ENCODE measurements around the gene CCR4. TPM values are rescaled to one million over a fixed set of nuclear protein-coding genes. Genes with fewer than 3 reads are reported as not detected.

The CCR4 gene
- total and polyA plus RNA-seq, 2 of the 8 experiments (the other 6 are each of a cell fraction or from before 2014, with no cell fraction given), result 0.11 to 0.15 TPM

- H2BK12ac ChIP-seq (ENCODE audit: low read depth, low read length), result no peak overlapping the region
- H3K23ac ChIP-seq (ENCODE audit: insufficient read length), result no peak overlapping the region
- no peaks in the 10 kb centered on the region for H3K36me3 ChIP-seq (ENCODE audit: control insufficient read depth in 2 of 4, insufficient read depth in 4 of 4, low read length in 3 of 4)
- CTCF ChIA-PET (ENCODE audit: partially characterized antibody), result no interaction called here
- H3K27ac ChIP-seq (ENCODE audit: low read depth, low read length), result no peak overlapping the region
- no peak overlapping the region for H2BK15ac ChIP-seq (ENCODE audit: low read length)
- no peaks in the 10 kb centered on the region for H4K20me1 ChIP-seq (replicated peaks in 1 of 2; ENCODE audit: control insufficient read depth in 1 of 2, insufficient read depth in 2 of 2, low read length in 2 of 2)
- H2AK5ac ChIP-seq (ENCODE audit: low read depth, low read length), result no peak overlapping the region
- no peak for DNase-seq (ENCODE audit: low read depth in 1 of 2, low spot score in 2 of 2)
- H3K9me3 ChIP-seq (ENCODE audit: insufficient read depth in 2 of 2, low read depth in 1 of 2, low read length in 1 of 2), result no peaks in the 10 kb centered on the region
- no peak overlapping the region for H4K5ac ChIP-seq (ENCODE audit: insufficient read length, low read depth, low read length)
- H3K79me2 ChIP-seq (ENCODE audit: control insufficient read depth in 1 of 2, insufficient read depth in 2 of 2, low read length in 2 of 2), result no peaks in the 10 kb centered on the region
- no peak overlapping the region for H3K4ac ChIP-seq (replicated peaks; ENCODE audit: insufficient read length, low read depth, low read length)
- H3K56ac ChIP-seq (replicated peaks; ENCODE audit: insufficient read length, low read depth, low read length), result no peak overlapping the region
- H2BK20ac ChIP-seq (ENCODE audit: low read length), result no peak overlapping the region
- H3K18ac ChIP-seq (ENCODE audit: extremely low read depth, low read length), result no peak overlapping the region
- H4K8ac ChIP-seq (ENCODE audit: extremely low read depth, insufficient read depth, low read length), result no peak overlapping the region
- H3K23me2 ChIP-seq (ENCODE audit: low read depth, low read length), result no peaks in the 10 kb centered on the region
- TF ChIP-seq BCL11A (IDR thresholded peaks at IDR 0.05; ENCODE audit: low read depth in 2 of 2, low read length in 2 of 2) (no peak), TEAD4 (IDR thresholded peaks at IDR 0.05; ENCODE audit: low read depth, low read length) (peak; percentile 54; the same call in 1 of the 2 replicates)
- H2BK120ac ChIP-seq (replicated peaks; ENCODE audit: low read depth, low read length), result no peak overlapping the region
- no peak overlapping the region for H3K14ac ChIP-seq (ENCODE audit: insufficient read length)
- no peak overlapping the region for H3K4me2 ChIP-seq (ENCODE audit: insufficient read depth in 1 of 2, low read depth in 2 of 2, low read length in 2 of 2)
- H4K91ac ChIP-seq (replicated peaks; ENCODE audit: insufficient read length, low read length), result no peak overlapping the region
- no peaks in the 10 kb centered on the region; the same call in 1 of the 2 replicates for H3K79me1 ChIP-seq (ENCODE audit: low read depth, low read length)
- H2AFZ ChIP-seq (ENCODE audit: low read length), result no peak overlapping the region
- POLR2A ChIA-PET (ENCODE audit: partially characterized antibody), result no interaction called here
- no peak overlapping the region for H3K9ac ChIP-seq (replicated peaks in 1 of 4; ENCODE audit: extremely low read depth in 1 of 4, low read depth in 3 of 4, low read length in 3 of 4)
- H3K4me3 ChIP-seq (ENCODE audit: extremely low read depth in 1 of 4, insufficient read depth in 2 of 4, low read depth in 3 of 4, low read length in 4 of 4), result no peak overlapping the region
- 84% methylated on average over 2 of the region's 2 CpGs; no CpG with 5 or more reads in 1 of the 2 experiments for WGBS, 2 experiments (ENCODE audit: extremely low coverage in 1 of 2, insufficient coverage in 1 of 2, insufficient read length in 1 of 2, insufficient replicate concordance in 2 of 2, low coverage in 1 of 2, low lambda C conversion rate in 2 of 2, missing lambda C conversion rate in 1 of 2)
- no peak overlapping the region for H2BK5ac ChIP-seq (ENCODE audit: low read depth, low read length)
- H3K4me1 ChIP-seq (replicated peaks in 1 of 4; ENCODE audit: control insufficient read depth in 3 of 4, insufficient read depth in 4 of 4, low read length in 3 of 4), result no peaks in the 10 kb centered on the region
- H3K27me3 ChIP-seq (replicated peaks in 1 of 4; ENCODE audit: control insufficient read depth in 3 of 4, extremely low read depth in 1 of 4, insufficient read depth in 3 of 4, low read length in 3 of 4), result no peaks in the 10 kb centered on the region
- no peak for FAIRE-seq
Observed at GRCh38 chr3:32996755-32997091, 45.3 kb downstream of the CCR4 start.

All from H1 (cell line).